K562 (cell line): ENCODE results near the gene GRB2. TPM values are rescaled to one million over a fixed set of nuclear protein-coding genes. Genes with fewer than 3 reads are reported as not detected.

Source experiments
- ATF3 ChIP-seq, 2 experiments: fragments of 450-650 bp in 1 of 2; sonication (generic) in 1 of 2; formaldehyde crosslinking in 1 of 2; IDR thresholded peaks in 1 of 2; conservative IDR thresholded peaks in 1 of 2; 2 replicates each; pipeline versions ENCODE4 v1.6.1 to v1.8.1; 2016 to 2023; ENCODE audit warnings: mild to moderate bottlenecking in 2 of 2, moderate library complexity in 2 of 2, inconsistent platforms in 1 of 2, missing genetic modification reagents in 1 of 2
- EP300 ChIP-seq: IDR thresholded peaks from 2 replicates; pipeline ENCODE4 v1.6.1; 2012; ENCODE audit warnings: low read length, improper control_type of control experiment
- EP400 ChIP-seq: fragments of 450-650 bp; IDR thresholded peaks from 2 replicates; pipeline ENCODE4 v1.6.1; 2017; ENCODE audit warnings: antibody characterized with exemption, mild to moderate bottlenecking, moderate library complexity
- GMEB1 ChIP-seq: fragments of 250-450 bp; sonication (Bioruptor Pico); IDR thresholded peaks from 2 replicates; pipeline ENCODE4 v1.4.0; 2020; ENCODE audit warnings: mild to moderate bottlenecking
- HDAC2 ChIP-seq: fragments of 450-650 bp; IDR thresholded peaks from 2 replicates; pipeline ENCODE4 v1.6.1; 2016; ENCODE audit warnings: mild to moderate bottlenecking
- HDAC6 ChIP-seq: IDR thresholded peaks from 2 replicates; pipeline ENCODE4 v1.6.1; 2012; ENCODE audit warnings: low read depth, mild to moderate bottlenecking, control low read depth, inconsistent platforms, low read length, moderate library complexity
- HINFP ChIP-seq: fragments of 450-650 bp; conservative IDR thresholded peaks from 2 replicates; pipeline ENCODE4 v1.6.1; 2016; ENCODE audit warnings: missing genetic modification characterization, low read depth, mild to moderate bottlenecking, control low read depth, missing compliant biosample characterization
- HLTF ChIP-seq: fragments of 450-650 bp; IDR thresholded peaks from 2 replicates; pipeline ENCODE4 v1.6.1; 2016
- HSF4 ChIP-seq: fragments of 250-450 bp; sonication (Bioruptor Pico); IDR thresholded peaks from 2 replicates; pipeline ENCODE4 v2.1.2; 2022; ENCODE audit warnings: mild to moderate bottlenecking, moderate library complexity, borderline replicate concordance
- MBD2 ChIP-seq: sonication (generic); IDR thresholded peaks from 2 replicates; pipeline ENCODE4 v1.6.1; 2016; ENCODE audit warnings: low read depth, borderline replicate concordance
- MTF1 ChIP-seq: fragments of 250-450 bp; sonication (Bioruptor Pico); IDR thresholded peaks from 2 replicates; pipeline ENCODE4 v1.9.0; 2021; ENCODE audit warnings: moderate library complexity, mild to moderate bottlenecking, inconsistent platforms, borderline replicate concordance
- NR0B1 ChIP-seq: fragments of 450-650 bp; IDR thresholded peaks from one replicate; pipeline ENCODE4 v1.6.1; 2018; ENCODE audit warnings: mild to moderate bottlenecking, moderate library complexity; ENCODE audit not compliant: partially characterized antibody
- PHB2 ChIP-seq: fragments of 450-650 bp; IDR thresholded peaks from 2 replicates; pipeline ENCODE4 v1.6.1; 2017; ENCODE audit warnings: low read depth
- RAD21 ChIP-seq, 2 experiments: fragments of 250-450 bp in 1 of 2; fragments of 450-650 bp in 1 of 2; sonication (Bioruptor Pico) in 1 of 2; formaldehyde crosslinking in 1 of 2; IDR thresholded peaks in 1 of 2; conservative IDR thresholded peaks in 1 of 2; 2 replicates each; pipeline versions ENCODE4 v1.4.0 to v1.8.0; 2020 to 2022; ENCODE audit warnings: mild to moderate bottlenecking in 2 of 2, moderate library complexity in 1 of 2
- RBM14 ChIP-seq: fragments of 200-400 bp; formaldehyde crosslinking; IDR thresholded peaks from 2 replicates; pipeline ENCODE4 v1.6.1; 2018; ENCODE audit warnings: low read depth, mild to moderate bottlenecking, low read length, moderate library complexity, borderline replicate concordance; ENCODE audit not compliant: insufficient read depth
- SAFB2 ChIP-seq: fragments of 200-400 bp; formaldehyde crosslinking; IDR thresholded peaks from 2 replicates; pipeline ENCODE4 v1.6.1; 2018; ENCODE audit warnings: borderline replicate concordance, low read length, low read depth, moderate library complexity; ENCODE audit not compliant: severe bottlenecking
- SIN3B ChIP-seq: fragments of 450-650 bp; IDR thresholded peaks from 2 replicates; pipeline ENCODE4 v1.6.1; 2017; ENCODE audit warnings: low read depth, mild to moderate bottlenecking, moderate library complexity
- SREBF1 ChIP-seq: fragments of 150-350 bp; IDR thresholded peaks from 2 replicates; pipeline ENCODE4 v1.6.1; 2014; ENCODE audit warnings: antibody characterized with exemption, low read depth, low read length, borderline replicate concordance
- SUPT5H ChIP-seq: fragments of 450-650 bp; IDR thresholded peaks from 2 replicates; pipeline ENCODE4 v1.6.1; 2016
- TAF1 ChIP-seq: IDR thresholded peaks from 2 replicates; pipeline ENCODE4 v1.6.1; 2011; ENCODE audit warnings: mild to moderate bottlenecking, low read length, moderate library complexity; ENCODE audit not compliant: insufficient read depth, control insufficient read depth, severe bottlenecking; ENCODE audit errors: extremely low read depth
- ZNF316 ChIP-seq: fragments of 450-650 bp; IDR thresholded peaks from 2 replicates; pipeline ENCODE4 v1.6.1; 2016
- ZNF354B ChIP-seq: fragments of 250-450 bp; sonication (Bioruptor Pico); IDR thresholded peaks from 2 replicates; pipeline ENCODE4 v1.4.0; 2020
- polyA plus RNA-seq, 8 experiments: library from polyadenylated mRNA; depleted of rRNA in 4 of 8; stranded (reverse) in 5 of 8; unstranded in 3 of 8; fragments of >200 nt; fragmentation: Nextera tagmentation in 2 of 8; fragmentation: Illumina TruSeq in 1 of 8; extraction: Ambion mirVana in 2 of 8; extraction: Trizol in 1 of 8; gene quantifications; 2 replicates each; pipeline versions ENCODE4 v1.2.1 to v1.2.3, GENCODE V29; 2011 to 2014; ENCODE audit warnings: inconsistent platforms in 1 of 8, missing spikeins in 1 of 8
- total RNA-seq, 7 experiments: library from RNA; depleted of rRNA in 6 of 7; stranded (reverse); fragments of >200 nt in 6 of 7; fragmentation: Illumina TruSeq in 2 of 7; extraction: Trizol in 2 of 7; gene quantifications; 2 replicates each; pipeline versions ENCODE4 v1.2.1 to v1.2.3, GENCODE V29; 2011 to 2021; ENCODE audit warnings: low replicate concordance in 1 of 7

Gene GRB2
- total and polyA plus RNA-seq, 9 of the 15 experiments (the other 6 are each of a cell fraction or from before 2014, with no cell fraction given), result 57.2 to 136 (median 84.8) TPM

- no peak for TF ChIP-seq NR0B1
- TF ChIP-seq RBM14, result no peak
- peak in 1 of 2 experiments; percentile 20; a peak in 1 of 4 replicates for TF ChIP-seq RAD21 (CRISPR knock-in tag; conservative IDR thresholded peaks at IDR 0.05 in 1 of 2, IDR thresholded peaks at IDR 0.05 in 1 of 2)
- TF ChIP-seq ATF3 (IDR thresholded peaks at IDR 0.05), result no peak
- TF ChIP-seq ATF3 (CRISPR knock-in tag; conservative IDR thresholded peaks at IDR 0.05), result 0 out of 2 replicates have a peak, but pooled peaks have one; percentile 12
- no peak for TF ChIP-seq HLTF
- TF ChIP-seq SIN3B, result no peak
- no peak for TF ChIP-seq HSF4
- no peak for TF ChIP-seq EP400
- no peak for TF ChIP-seq PHB2
- TF ChIP-seq HDAC6, result no peak
- TF ChIP-seq ZNF316, result no peak
- TF ChIP-seq HINFP (tag), result no peak
- peak; percentile 79; the same call in 1 of the 2 replicates for TF ChIP-seq HDAC2
- no peak for TF ChIP-seq SUPT5H
- peak; percentile 61; the same call in 1 of the 2 replicates for TF ChIP-seq MBD2
- no peak for TF ChIP-seq SAFB2
- TF ChIP-seq EP300, result peak; percentile 75
- TF ChIP-seq ZNF354B, result no peak
- no peak for TF ChIP-seq GMEB1 (CRISPR knock-in tag)
- no peak for TF ChIP-seq MTF1 (CRISPR knock-in tag)
- 0 out of 2 replicates have a peak, but pooled peaks have one; percentile 49 for TF ChIP-seq SREBF1
- TF ChIP-seq TAF1, result no peak
Measured at GRCh38 chr17:75346906-75347305, 58.6 kb downstream of the GRB2 start (continued).
